HG03378 (cell line): Measurements from ENCODE around the gene SLC6A8.
"Not testable (repeated sequence)": the region's sequence is repeated elsewhere in the genome, so short reads cannot be mapped to it uniquely, and the experiment has no call there.

Source experiments
- ATAC-seq: cut with Tn5 transposase; IDR thresholded peaks from one replicate; pipeline ENCODE4 v1.9.1; 2021; ENCODE audit warnings: mild to moderate bottlenecking, moderate library complexity; ENCODE audit not compliant: unreplicated experiment

SLC6A8 gene

GRCh38 chrX:153705403-153706060 lies 17.8 kb downstream of the SLC6A8 start:
- not testable (repeated sequence) for ATAC-seq

- no peak for ATAC-seq
These were observed 19.1 kb downstream of the SLC6A8 start for GRCh38 chrX:153706799-153707198.

GRCh38 chrX:153707406-153707805 lies 19.7 kb downstream of the SLC6A8 start:
- ATAC-seq, result no peak

GRCh38 chrX:153708415-153708814 lies 20.7 kb downstream of the SLC6A8 start:
- no peak for ATAC-seq

- ATAC-seq, result no peak
These were observed 22.3 kb downstream of the SLC6A8 start for GRCh38 chrX:153709726-153710674.

- ATAC-seq, result no peak
These were observed 26.5 kb downstream of the SLC6A8 start for GRCh38 chrX:153714256-153714655.

GRCh38 chrX:153717445-153717844 lies 29.7 kb downstream of the SLC6A8 start:
- ATAC-seq, result no peak

GRCh38 chrX:153719238-153719637 lies 31.5 kb downstream of the SLC6A8 start:
- ATAC-seq, result no peak

GRCh38 chrX:153719701-153720100 lies 32.0 kb downstream of the SLC6A8 start:
- no peak for ATAC-seq

GRCh38 chrX:153722704-153723350 lies 35.1 kb downstream of the SLC6A8 start:
- ATAC-seq, result no peak

GRCh38 chrX:153723351-153724251 lies 35.9 kb downstream of the SLC6A8 start:
- ATAC-seq, result peak; percentile 34

GRCh38 chrX:153724252-153725038 lies 36.7 kb downstream of the SLC6A8 start, which contains the start of the genes ABCD1 and BCAP31:
Gene ABCD1, plus strand, starts transcription at chrX:153724856. Its CDS starts 411 bp downstream, at chrX:153725267.
Gene BCAP31, minus strand, starts transcription at chrX:153724387. Its CDS starts 1,143 bp downstream, at chrX:153723244.
- ATAC-seq, result peak; percentile 29

GRCh38 chrX:153725039-153725831 lies 37.5 kb downstream of the SLC6A8 start:
- ATAC-seq, result peak; percentile 5

GRCh38 chrX:153725832-153726285 lies 38.1 kb downstream of the SLC6A8 start:
- ATAC-seq, result no peak

- peak; percentile 55 for ATAC-seq
These were observed 38.8 kb downstream of the SLC6A8 start for GRCh38 chrX:153726286-153727122.

GRCh38 chrX:153727123-153727931 lies 39.6 kb downstream of the SLC6A8 start:
- ATAC-seq, result no peak

GRCh38 chrX:153728095-153728494 lies 40.4 kb downstream of the SLC6A8 start:
- ATAC-seq, result no peak
